K562 (cell line): ENCODE measurements around the gene TECPR2. TPM values are rescaled to one million over a fixed set of nuclear protein-coding genes. Genes with fewer than 3 reads are reported as not detected.

Experiments used
- NRF1 ChIP-seq, 2 experiments: fragments of 450-650 bp; IDR thresholded peaks in 1 of 2; conservative IDR thresholded peaks in 1 of 2; 2 replicates each; pipeline ENCODE4 v1.6.1; 2014; ENCODE audit warnings: mild to moderate bottlenecking in 2 of 2
- PHB2 ChIP-seq: fragments of 450-650 bp; IDR thresholded peaks from 2 replicates; pipeline ENCODE4 v1.6.1; 2017; ENCODE audit warnings: low read depth
- PTBP1 ChIP-seq: fragments of 200-400 bp; formaldehyde crosslinking; IDR thresholded peaks from 2 replicates; pipeline ENCODE4 v1.6.1; 2017; ENCODE audit warnings: low read depth, low read length
- RBFOX2 ChIP-seq: fragments of 200-400 bp; formaldehyde crosslinking; IDR thresholded peaks from 2 replicates; pipeline ENCODE4 v1.6.1; 2017; ENCODE audit warnings: low read depth, mild to moderate bottlenecking, low read length, moderate library complexity
- TBP ChIP-seq: optimal IDR thresholded peaks from 2 replicates; pipeline ENCODE3; 2011; ENCODE audit warnings: low read depth, low read length, improper control_type of control experiment
- TOE1 ChIP-seq, 2 experiments: fragments of 450-650 bp in 1 of 2; sonication (generic) in 1 of 2; formaldehyde crosslinking in 1 of 2; IDR thresholded peaks; 2 replicates each; pipeline versions ENCODE4 v1.7.1 to v1.8.0; 2016 to 2022; ENCODE audit warnings: borderline replicate concordance in 2 of 2, mild to moderate bottlenecking in 2 of 2, antibody characterized with exemption in 1 of 2, inconsistent platforms in 1 of 2, low read depth in 1 of 2, missing genetic modification reagents in 1 of 2, moderate library complexity in 1 of 2
- ZFX ChIP-seq: sonication (generic); formaldehyde crosslinking; IDR thresholded peaks from 2 replicates; pipeline ENCODE4 v1.8.0; 2022; ENCODE audit warnings: mild to moderate bottlenecking, missing genetic modification reagents, moderate library complexity
- ZNF143 ChIP-seq: sonication (generic); formaldehyde crosslinking; IDR thresholded peaks from 2 replicates; pipeline ENCODE4 v1.9.0; 2022; ENCODE audit warnings: mild to moderate bottlenecking, missing genetic modification reagents
- polyA plus RNA-seq, 8 experiments: library from polyadenylated mRNA; depleted of rRNA in 4 of 8; stranded (reverse) in 5 of 8; unstranded in 3 of 8; fragments of >200 nt; fragmentation: Nextera tagmentation in 2 of 8; fragmentation: Illumina TruSeq in 1 of 8; extraction: Ambion mirVana in 2 of 8; extraction: Trizol in 1 of 8; gene quantifications; 2 replicates each; pipeline versions ENCODE4 v1.2.1 to v1.2.3, GENCODE V29; 2011 to 2014; ENCODE audit warnings: inconsistent platforms in 1 of 8, missing spikeins in 1 of 8
- total RNA-seq, 7 experiments: library from RNA; depleted of rRNA in 6 of 7; stranded (reverse); fragments of >200 nt in 6 of 7; fragmentation: Illumina TruSeq in 2 of 7; extraction: Trizol in 2 of 7; gene quantifications; 2 replicates each; pipeline versions ENCODE4 v1.2.1 to v1.2.3, GENCODE V29; 2011 to 2021; ENCODE audit warnings: low replicate concordance in 1 of 7
- TF ChIP-seq, protein P1 (sequence below): fragments of 450-650 bp; IDR thresholded peaks from 2 replicates; pipeline ENCODE4 v1.6.1; 2016; ENCODE audit warnings: mild to moderate bottlenecking, moderate library complexity
- TF ChIP-seq, protein P2 (sequence below): fragments of 250-450 bp; sonication (Bioruptor Pico); IDR thresholded peaks from 2 replicates; pipeline ENCODE4 v1.4.0; 2020; ENCODE audit warnings: mild to moderate bottlenecking, moderate library complexity
- TF ChIP-seq, protein P3 (sequence below): sonication (generic); IDR thresholded peaks from 2 replicates; pipeline ENCODE4 v1.6.1; 2016

The TECPR2 gene
- total and polyA plus RNA-seq, 9 of the 15 experiments (the other 6 are each of a cell fraction or from before 2014, with no cell fraction given), result 0.04 to 3.0 (median 0.83) TPM

DNA sequence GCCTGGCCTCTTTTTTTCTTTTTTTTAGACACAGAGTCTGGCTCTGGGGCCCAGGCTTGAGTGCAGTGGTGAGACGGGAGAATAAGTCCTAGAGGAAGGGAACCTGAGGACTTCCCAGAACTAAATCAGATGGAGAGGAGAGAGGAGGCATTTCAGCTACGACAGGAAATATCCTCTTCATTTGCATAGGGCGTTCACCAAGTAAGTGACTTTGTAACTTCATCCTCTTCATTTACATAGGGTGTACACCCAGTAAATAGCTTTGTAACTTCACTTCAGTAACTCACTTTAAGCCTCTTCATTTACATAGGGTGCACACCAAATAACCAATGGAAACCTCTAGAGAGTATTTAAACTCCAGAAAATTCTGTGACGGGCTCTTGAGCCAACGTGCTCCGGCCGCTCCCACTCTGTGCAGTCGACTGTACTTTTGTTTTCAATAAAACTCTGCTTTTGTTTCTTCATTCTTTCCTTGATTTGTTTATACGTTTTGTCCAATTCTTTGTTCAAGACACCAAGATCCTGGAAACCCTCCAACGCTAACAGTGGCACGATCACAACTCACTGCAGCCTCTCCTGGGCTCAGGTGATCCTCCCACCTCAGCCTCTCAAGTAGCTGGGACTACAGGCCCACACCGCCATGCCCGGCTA, 168.2 kb downstream of the TECPR2 start (continued):
- TF ChIP-seq, protein P1, sequence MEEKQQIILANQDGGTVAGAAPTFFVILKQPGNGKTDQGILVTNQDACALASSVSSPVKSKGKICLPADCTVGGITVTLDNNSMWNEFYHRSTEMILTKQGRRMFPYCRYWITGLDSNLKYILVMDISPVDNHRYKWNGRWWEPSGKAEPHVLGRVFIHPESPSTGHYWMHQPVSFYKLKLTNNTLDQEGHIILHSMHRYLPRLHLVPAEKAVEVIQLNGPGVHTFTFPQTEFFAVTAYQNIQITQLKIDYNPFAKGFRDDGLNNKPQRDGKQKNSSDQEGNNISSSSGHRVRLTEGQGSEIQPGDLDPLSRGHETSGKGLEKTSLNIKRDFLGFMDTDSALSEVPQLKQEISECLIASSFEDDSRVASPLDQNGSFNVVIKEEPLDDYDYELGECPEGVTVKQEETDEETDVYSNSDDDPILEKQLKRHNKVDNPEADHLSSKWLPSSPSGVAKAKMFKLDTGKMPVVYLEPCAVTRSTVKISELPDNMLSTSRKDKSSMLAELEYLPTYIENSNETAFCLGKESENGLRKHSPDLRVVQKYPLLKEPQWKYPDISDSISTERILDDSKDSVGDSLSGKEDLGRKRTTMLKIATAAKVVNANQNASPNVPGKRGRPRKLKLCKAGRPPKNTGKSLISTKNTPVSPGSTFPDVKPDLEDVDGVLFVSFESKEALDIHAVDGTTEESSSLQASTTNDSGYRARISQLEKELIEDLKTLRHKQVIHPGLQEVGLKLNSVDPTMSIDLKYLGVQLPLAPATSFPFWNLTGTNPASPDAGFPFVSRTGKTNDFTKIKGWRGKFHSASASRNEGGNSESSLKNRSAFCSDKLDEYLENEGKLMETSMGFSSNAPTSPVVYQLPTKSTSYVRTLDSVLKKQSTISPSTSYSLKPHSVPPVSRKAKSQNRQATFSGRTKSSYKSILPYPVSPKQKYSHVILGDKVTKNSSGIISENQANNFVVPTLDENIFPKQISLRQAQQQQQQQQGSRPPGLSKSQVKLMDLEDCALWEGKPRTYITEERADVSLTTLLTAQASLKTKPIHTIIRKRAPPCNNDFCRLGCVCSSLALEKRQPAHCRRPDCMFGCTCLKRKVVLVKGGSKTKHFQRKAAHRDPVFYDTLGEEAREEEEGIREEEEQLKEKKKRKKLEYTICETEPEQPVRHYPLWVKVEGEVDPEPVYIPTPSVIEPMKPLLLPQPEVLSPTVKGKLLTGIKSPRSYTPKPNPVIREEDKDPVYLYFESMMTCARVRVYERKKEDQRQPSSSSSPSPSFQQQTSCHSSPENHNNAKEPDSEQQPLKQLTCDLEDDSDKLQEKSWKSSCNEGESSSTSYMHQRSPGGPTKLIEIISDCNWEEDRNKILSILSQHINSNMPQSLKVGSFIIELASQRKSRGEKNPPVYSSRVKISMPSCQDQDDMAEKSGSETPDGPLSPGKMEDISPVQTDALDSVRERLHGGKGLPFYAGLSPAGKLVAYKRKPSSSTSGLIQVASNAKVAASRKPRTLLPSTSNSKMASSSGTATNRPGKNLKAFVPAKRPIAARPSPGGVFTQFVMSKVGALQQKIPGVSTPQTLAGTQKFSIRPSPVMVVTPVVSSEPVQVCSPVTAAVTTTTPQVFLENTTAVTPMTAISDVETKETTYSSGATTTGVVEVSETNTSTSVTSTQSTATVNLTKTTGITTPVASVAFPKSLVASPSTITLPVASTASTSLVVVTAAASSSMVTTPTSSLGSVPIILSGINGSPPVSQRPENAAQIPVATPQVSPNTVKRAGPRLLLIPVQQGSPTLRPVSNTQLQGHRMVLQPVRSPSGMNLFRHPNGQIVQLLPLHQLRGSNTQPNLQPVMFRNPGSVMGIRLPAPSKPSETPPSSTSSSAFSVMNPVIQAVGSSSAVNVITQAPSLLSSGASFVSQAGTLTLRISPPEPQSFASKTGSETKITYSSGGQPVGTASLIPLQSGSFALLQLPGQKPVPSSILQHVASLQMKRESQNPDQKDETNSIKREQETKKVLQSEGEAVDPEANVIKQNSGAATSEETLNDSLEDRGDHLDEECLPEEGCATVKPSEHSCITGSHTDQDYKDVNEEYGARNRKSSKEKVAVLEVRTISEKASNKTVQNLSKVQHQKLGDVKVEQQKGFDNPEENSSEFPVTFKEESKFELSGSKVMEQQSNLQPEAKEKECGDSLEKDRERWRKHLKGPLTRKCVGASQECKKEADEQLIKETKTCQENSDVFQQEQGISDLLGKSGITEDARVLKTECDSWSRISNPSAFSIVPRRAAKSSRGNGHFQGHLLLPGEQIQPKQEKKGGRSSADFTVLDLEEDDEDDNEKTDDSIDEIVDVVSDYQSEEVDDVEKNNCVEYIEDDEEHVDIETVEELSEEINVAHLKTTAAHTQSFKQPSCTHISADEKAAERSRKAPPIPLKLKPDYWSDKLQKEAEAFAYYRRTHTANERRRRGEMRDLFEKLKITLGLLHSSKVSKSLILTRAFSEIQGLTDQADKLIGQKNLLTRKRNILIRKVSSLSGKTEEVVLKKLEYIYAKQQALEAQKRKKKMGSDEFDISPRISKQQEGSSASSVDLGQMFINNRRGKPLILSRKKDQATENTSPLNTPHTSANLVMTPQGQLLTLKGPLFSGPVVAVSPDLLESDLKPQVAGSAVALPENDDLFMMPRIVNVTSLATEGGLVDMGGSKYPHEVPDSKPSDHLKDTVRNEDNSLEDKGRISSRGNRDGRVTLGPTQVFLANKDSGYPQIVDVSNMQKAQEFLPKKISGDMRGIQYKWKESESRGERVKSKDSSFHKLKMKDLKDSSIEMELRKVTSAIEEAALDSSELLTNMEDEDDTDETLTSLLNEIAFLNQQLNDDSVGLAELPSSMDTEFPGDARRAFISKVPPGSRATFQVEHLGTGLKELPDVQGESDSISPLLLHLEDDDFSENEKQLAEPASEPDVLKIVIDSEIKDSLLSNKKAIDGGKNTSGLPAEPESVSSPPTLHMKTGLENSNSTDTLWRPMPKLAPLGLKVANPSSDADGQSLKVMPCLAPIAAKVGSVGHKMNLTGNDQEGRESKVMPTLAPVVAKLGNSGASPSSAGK, result peak; percentile 42
- TF ChIP-seq PTBP1 (no peak), NRF1 (conservative IDR thresholded peaks at IDR 0.05 in 1 of 2, IDR thresholded peaks at IDR 0.05 in 1 of 2) (peak; percentile 36 to 37; a peak in 2 of 4 replicates), ZNF143 (CRISPR knock-in tag) (no peak), ZFX (CRISPR knock-in tag) (peak; percentile 38; the same call in 1 of the 2 replicates), TBP (peak; percentile 61), RBFOX2 (no peak), TOE1 (IDR thresholded peaks at IDR 0.05; ENCODE audit: borderline replicate concordance) (0 out of 2 replicates have a peak, but pooled peaks have one; percentile 3), TOE1 (CRISPR knock-in tag; IDR thresholded peaks at IDR 0.05; ENCODE audit: borderline replicate concordance, low read depth) (no peak), PHB2 (no peak)
- TF ChIP-seq, protein P2, sequence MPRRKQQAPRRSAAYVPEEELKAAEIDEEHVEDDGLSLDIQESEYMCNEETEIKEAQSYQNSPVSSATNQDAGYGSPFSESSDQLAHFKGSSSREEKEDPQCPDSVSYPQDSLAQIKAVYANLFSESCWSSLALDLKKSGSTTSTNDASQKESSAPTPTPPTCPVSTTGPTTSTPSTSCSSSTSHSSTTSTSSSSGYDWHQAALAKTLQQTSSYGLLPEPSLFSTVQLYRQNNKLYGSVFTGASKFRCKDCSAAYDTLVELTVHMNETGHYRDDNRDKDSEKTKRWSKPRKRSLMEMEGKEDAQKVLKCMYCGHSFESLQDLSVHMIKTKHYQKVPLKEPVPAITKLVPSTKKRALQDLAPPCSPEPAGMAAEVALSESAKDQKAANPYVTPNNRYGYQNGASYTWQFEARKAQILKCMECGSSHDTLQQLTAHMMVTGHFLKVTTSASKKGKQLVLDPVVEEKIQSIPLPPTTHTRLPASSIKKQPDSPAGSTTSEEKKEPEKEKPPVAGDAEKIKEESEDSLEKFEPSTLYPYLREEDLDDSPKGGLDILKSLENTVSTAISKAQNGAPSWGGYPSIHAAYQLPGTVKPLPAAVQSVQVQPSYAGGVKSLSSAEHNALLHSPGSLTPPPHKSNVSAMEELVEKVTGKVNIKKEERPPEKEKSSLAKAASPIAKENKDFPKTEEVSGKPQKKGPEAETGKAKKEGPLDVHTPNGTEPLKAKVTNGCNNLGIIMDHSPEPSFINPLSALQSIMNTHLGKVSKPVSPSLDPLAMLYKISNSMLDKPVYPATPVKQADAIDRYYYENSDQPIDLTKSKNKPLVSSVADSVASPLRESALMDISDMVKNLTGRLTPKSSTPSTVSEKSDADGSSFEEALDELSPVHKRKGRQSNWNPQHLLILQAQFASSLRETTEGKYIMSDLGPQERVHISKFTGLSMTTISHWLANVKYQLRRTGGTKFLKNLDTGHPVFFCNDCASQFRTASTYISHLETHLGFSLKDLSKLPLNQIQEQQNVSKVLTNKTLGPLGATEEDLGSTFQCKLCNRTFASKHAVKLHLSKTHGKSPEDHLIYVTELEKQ (CRISPR knock-in tag), result no peak
- TF ChIP-seq, protein P3, sequence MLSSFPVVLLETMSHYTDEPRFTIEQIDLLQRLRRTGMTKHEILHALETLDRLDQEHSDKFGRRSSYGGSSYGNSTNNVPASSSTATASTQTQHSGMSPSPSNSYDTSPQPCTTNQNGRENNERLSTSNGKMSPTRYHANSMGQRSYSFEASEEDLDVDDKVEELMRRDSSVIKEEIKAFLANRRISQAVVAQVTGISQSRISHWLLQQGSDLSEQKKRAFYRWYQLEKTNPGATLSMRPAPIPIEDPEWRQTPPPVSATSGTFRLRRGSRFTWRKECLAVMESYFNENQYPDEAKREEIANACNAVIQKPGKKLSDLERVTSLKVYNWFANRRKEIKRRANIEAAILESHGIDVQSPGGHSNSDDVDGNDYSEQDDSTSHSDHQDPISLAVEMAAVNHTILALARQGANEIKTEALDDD, result 0 out of 2 replicates have a peak, but pooled peaks have one; percentile 16
